GM12873 (cell line): ENCODE results near the gene PAFAH2.

ENCODE experiments used
- TF ChIP-seq, protein P1 (sequence below): IDR thresholded peaks from 2 replicates; pipeline ENCODE4 v1.5.1; 2012; ENCODE audit warnings: low read depth, mild to moderate bottlenecking, moderate library complexity, low read length, control low read depth; ENCODE audit not compliant: insufficient read depth; ENCODE audit errors: missing control alignments

Gene PAFAH2

DNA sequence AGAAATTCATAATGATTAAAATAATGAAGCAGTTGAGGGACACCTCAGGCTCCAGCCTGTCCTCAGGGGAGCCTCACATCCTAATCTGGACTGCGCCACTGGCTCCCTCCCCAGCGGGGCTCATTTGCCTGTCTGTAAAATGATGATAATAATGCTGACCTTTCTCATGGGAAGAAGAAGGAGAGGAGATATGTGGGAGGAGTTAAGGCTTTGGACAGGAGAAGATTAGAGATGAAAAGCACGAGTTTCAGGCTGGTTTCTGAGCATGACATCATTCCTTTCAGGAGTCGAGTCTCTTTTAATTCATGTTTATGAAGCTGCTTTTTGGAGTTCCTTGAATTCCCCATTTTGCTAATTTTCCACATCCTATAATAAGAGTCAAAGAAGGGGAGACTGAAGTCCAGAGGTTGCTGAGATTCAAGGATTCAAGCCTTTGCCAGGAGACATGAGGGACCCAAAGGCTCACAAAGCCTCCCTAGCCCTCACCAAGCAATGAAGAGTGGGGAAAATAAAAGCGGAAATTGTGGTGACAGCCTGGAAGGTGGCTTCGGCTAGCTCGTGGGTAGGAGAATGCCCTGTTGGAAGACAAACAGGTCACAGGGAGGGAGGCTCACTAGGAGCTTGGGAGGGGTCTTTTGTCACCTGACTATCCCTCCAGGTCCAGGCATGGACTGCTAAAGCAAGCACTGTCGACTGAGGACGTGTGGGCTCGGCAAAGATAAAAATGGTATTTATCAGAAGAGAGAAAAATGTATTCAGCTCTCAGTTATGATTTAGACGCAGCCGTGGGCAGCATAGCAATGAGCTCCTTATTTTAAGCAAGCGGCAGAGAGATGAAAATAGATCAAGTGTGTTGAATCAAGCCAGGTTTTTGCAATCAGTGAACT is 64.1 kb downstream of the PAFAH2 start:
- TF ChIP-seq, protein P1, sequence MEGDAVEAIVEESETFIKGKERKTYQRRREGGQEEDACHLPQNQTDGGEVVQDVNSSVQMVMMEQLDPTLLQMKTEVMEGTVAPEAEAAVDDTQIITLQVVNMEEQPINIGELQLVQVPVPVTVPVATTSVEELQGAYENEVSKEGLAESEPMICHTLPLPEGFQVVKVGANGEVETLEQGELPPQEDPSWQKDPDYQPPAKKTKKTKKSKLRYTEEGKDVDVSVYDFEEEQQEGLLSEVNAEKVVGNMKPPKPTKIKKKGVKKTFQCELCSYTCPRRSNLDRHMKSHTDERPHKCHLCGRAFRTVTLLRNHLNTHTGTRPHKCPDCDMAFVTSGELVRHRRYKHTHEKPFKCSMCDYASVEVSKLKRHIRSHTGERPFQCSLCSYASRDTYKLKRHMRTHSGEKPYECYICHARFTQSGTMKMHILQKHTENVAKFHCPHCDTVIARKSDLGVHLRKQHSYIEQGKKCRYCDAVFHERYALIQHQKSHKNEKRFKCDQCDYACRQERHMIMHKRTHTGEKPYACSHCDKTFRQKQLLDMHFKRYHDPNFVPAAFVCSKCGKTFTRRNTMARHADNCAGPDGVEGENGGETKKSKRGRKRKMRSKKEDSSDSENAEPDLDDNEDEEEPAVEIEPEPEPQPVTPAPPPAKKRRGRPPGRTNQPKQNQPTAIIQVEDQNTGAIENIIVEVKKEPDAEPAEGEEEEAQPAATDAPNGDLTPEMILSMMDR, result no peak

DNA sequence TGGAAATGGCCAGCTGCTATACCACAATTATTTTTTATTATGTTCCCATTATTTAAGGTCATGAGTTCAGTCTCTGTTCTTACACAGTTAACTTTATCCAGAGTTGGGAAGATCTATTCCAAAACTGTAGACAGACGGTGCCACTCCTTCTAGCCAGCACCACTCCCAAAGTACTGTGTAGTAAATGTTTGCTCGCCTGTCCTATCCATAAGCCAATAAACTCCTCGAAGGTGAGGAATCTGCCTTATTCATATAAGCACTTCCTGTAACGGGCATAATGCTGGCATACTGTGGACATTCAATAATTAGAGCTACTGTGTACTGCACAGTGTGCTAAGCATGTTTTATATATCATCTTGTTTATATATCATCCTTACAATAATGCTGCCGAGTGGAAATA is 65.5 kb downstream of the PAFAH2 start:
- TF ChIP-seq, protein P1, result no peak

DNA sequence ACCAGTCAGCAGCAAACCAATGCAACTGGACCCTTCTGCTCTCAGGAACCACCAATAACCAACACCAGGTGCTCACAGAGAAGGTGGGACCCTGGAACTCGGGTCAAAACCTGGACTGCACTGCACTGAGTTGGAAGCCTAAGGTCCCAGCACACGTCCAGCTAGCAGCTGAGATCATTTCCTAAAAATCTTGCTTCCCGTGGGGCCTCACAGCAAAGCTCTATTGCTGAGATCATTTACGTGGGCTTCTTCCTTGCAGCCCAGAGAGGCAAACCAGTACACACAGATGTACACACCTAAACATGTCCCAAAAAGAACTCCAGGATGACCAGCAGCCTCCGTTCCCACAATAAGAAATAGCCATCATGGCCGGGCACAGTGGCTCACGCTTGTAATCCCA is 68.8 kb downstream of the PAFAH2 start:
- TF ChIP-seq, protein P1, result no peak

DNA sequence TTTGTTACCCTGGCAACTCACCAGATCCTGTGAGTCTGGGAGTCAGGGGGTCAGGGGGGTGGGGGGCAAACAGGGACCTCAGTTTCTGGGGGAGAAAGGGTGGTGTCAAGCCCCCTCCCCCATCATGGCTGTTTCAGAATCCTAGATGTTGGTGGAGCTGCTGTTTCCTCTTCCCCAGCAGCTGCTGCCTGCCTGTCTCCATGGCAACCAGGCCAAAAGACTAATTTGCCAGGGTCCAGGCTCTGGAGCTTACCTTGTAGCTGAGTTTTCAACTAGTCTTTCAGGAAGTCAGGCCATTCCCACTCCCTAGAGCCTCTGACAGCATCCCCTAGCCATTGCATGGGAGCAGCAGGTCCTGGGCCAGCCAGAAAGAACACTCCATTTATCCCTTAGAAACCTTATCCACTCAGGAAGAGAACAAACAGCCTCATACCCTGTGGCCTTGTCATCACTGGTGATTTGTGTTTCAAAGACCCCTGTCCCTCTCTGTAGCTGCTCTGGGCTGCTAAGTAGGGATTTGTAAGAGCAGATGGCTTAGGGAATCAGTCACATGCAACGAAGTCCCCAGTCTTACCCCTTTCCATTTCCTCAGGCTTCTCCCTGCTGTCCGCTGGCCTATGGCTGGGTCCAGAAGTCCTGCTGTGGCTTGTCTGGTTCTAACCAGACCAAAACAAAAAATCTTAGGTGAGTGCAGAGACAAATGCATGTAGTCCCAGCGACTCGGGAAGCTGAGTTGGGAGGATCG is 70.2 kb downstream of the PAFAH2 start:
- TF ChIP-seq, protein P1, result no peak

GRCh38 chr1:25926731-25927496 is 70.9 kb downstream of the PAFAH2 start:
- TF ChIP-seq, protein P1, result no peak

- TF ChIP-seq, protein P1, result no peak
Measured at GRCh38 chr1:25924454-25924853, 73.4 kb downstream of the PAFAH2 start.
